ENCODE results near the gene MON1A. TPM values are rescaled to one million over a fixed set of nuclear protein-coding genes. Genes with fewer than 3 reads are reported as not detected.

Gene MON1A
- total RNA-seq, 1 donor: 13.0 TPM

DNA sequence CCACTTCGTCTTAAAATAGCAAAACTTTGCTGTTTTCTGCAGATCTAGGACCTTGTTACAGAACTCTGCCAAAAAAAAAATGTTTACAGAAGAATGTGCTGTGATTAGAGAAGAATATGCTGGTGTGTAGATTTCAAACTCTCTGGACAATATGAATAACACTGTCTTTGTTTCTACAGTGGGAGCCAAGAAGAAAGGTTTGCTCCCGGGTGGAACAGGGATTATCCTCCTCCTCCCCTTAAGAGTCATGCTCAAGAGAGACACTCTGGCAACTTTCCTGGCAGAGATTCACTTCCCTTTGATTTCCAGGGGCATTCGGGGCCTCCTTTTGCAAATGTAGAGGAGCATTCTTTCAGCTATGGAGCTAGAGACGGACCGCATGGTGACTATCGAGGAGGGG lies 37.7 kb upstream of the MON1A start:
- H3K36me3 ChIP-seq (ENCODE audit: insufficient read depth, low read length): peaks cover 10% of the 10 kb centered on the region
- H3K27ac ChIP-seq (ENCODE audit: low read depth, low read length): no peak overlapping the region
- TF ChIP-seq, protein P1, sequence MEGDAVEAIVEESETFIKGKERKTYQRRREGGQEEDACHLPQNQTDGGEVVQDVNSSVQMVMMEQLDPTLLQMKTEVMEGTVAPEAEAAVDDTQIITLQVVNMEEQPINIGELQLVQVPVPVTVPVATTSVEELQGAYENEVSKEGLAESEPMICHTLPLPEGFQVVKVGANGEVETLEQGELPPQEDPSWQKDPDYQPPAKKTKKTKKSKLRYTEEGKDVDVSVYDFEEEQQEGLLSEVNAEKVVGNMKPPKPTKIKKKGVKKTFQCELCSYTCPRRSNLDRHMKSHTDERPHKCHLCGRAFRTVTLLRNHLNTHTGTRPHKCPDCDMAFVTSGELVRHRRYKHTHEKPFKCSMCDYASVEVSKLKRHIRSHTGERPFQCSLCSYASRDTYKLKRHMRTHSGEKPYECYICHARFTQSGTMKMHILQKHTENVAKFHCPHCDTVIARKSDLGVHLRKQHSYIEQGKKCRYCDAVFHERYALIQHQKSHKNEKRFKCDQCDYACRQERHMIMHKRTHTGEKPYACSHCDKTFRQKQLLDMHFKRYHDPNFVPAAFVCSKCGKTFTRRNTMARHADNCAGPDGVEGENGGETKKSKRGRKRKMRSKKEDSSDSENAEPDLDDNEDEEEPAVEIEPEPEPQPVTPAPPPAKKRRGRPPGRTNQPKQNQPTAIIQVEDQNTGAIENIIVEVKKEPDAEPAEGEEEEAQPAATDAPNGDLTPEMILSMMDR (IDR thresholded peaks at IDR 0.05; ENCODE audit: extremely low read depth, low read depth, low read length): no peak
- H3K4me3 ChIP-seq (ENCODE audit: insufficient read depth, low read length): no peak overlapping the region
- peak; percentile 55 for DNase-seq (ENCODE audit: insufficient read length, low spot score, missing footprints)
- peaks cover 12% of the 10 kb centered on the region for H4K20me1 ChIP-seq (ENCODE audit: insufficient read depth, low read length)
- H3K9me3 ChIP-seq (ENCODE audit: low read depth, low read length): no peaks in the 10 kb centered on the region
- peaks cover 18% of the 10 kb centered on the region for H3K4me1 ChIP-seq (ENCODE audit: insufficient read depth, low read length)
- H3K27me3 ChIP-seq (ENCODE audit: insufficient read depth, low read length): no peaks in the 10 kb centered on the region
- no peak overlapping the region for H3K4me2 ChIP-seq (ENCODE audit: insufficient read depth, low read length)
- no peak overlapping the region for H2AFZ ChIP-seq (ENCODE audit: low read length)
- H3K79me2 ChIP-seq (ENCODE audit: insufficient read depth, low read length): peaks cover 62% of the 10 kb centered on the region

DNA sequence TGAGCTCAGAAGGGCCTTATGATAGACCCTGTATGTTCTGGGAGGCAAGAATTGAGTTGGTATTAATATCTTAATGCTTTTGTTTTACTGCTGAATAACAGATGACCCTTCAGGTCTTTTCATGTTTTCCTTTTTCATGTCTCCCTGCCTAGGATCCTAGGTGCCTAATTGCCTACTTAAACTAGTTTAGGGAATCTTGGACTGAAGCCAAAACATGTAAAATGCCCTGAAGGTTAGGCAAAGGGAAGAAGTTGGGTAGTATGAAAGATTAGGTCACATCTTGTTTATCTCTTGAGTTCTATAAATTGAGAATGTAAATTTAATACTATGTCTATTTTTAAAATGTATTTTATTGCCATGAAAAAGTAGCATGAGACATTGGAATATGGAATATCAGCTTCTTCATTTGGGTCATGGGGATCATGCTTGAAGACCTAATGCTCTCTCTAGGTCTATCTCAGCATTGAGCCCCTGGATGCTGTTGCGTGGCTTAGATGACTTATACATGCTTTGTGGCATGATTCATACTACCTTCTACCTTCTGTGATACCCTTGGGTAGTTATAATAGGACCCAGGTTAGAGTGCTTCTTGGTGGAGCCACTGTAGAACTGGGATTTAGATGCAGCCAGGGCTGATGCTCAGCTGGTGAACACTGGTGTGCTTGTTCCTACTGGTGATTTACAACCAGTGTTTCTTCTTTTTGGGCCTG lies 36.8 kb upstream of the MON1A start:
- Histone ChIP-seq H3K4me2 (ENCODE audit: insufficient read depth, low read length) (no peak overlapping the region), H3K79me2 (ENCODE audit: insufficient read depth, low read length) (peaks cover 70% of the 10 kb centered on the region), H3K27ac (ENCODE audit: low read depth, low read length) (no peak overlapping the region), H3K27me3 (ENCODE audit: insufficient read depth, low read length) (no peaks in the 10 kb centered on the region), H3K4me3 (ENCODE audit: insufficient read depth, low read length) (no peak overlapping the region), H3K36me3 (ENCODE audit: insufficient read depth, low read length) (peaks cover 10% of the 10 kb centered on the region), H2AFZ (ENCODE audit: low read length) (no peak overlapping the region), H3K4me1 (ENCODE audit: insufficient read depth, low read length) (peaks cover 16% of the 10 kb centered on the region), H4K20me1 (ENCODE audit: insufficient read depth, low read length) (peaks cover 12% of the 10 kb centered on the region), H3K9me3 (ENCODE audit: low read depth, low read length) (no peaks in the 10 kb centered on the region)
- no peak for DNase-seq (ENCODE audit: insufficient read length, low spot score, missing footprints)
- TF ChIP-seq, protein P1 (IDR thresholded peaks at IDR 0.05; ENCODE audit: extremely low read depth, low read depth, low read length): no peak

DNA sequence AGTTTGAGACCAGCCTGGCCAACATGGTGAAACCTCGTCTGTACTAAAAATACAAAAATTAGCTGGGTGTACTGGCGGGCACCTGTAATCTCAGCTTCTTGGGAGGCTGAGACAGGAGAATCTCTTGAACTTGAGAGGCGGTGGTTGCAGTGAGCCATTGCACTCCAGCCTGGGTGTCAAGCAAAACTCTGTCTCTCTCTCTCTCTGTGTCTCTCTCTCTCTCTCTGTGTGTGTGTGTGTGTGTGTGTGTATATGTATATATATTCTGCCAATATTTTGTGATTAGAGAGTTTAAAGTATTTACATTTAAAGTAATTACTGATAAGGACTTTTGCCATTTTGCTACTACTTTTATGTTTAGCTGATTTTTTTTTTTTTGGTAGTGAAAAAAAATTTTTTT lies 26.0 kb upstream of the MON1A start:
- Histone ChIP-seq H3K4me2 (ENCODE audit: insufficient read depth, low read length) (no peak overlapping the region), H3K9me3 (ENCODE audit: low read depth, low read length) (no peaks in the 10 kb centered on the region), H3K27me3 (ENCODE audit: insufficient read depth, low read length) (no peaks in the 10 kb centered on the region), H3K27ac (ENCODE audit: low read depth, low read length) (no peak overlapping the region), H4K20me1 (ENCODE audit: insufficient read depth, low read length) (peaks cover 31% of the 10 kb centered on the region), H3K4me1 (ENCODE audit: insufficient read depth, low read length) (peaks cover 9% of the 10 kb centered on the region), H3K4me3 (ENCODE audit: insufficient read depth, low read length) (no peak overlapping the region), H3K79me2 (ENCODE audit: insufficient read depth, low read length) (peaks cover 84% of the 10 kb centered on the region), H2AFZ (ENCODE audit: low read length) (no peak overlapping the region), H3K36me3 (ENCODE audit: insufficient read depth, low read length) (no peaks in the 10 kb centered on the region)
- DNase-seq (ENCODE audit: insufficient read length, low spot score, missing footprints): no peak
- TF ChIP-seq, protein P1 (IDR thresholded peaks at IDR 0.05; ENCODE audit: extremely low read depth, low read depth, low read length): no peak

DNA sequence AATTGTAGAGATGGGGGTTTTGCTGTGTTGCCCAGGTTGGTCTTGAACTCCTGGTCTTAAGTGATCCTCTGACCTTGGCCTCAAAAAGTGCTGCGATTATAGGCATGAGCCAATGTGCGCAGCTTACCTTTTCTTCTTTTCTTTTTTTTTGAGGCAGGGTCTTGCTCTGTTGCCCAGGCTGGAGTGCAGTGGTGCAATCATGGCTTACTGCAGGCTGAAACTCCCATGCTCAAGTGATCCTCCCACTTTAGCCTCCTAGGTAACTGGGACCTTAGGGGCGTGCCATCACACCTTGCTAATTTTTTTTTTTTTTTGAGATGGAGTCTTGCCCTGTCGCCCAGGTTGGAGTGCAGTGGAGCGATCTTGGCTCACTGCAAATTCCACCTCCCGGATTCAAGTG lies 23.3 kb upstream of the MON1A start:
- no peaks in the 10 kb centered on the region for H3K36me3 ChIP-seq (ENCODE audit: insufficient read depth, low read length)
- peaks cover 41% of the 10 kb centered on the region for H4K20me1 ChIP-seq (ENCODE audit: insufficient read depth, low read length)
- H3K79me2 ChIP-seq (ENCODE audit: insufficient read depth, low read length): peaks cover 88% of the 10 kb centered on the region
- H2AFZ ChIP-seq (ENCODE audit: low read length): no peak overlapping the region
- no peak for DNase-seq (ENCODE audit: insufficient read length, low spot score, missing footprints)
- no peak overlapping the region for H3K4me2 ChIP-seq (ENCODE audit: insufficient read depth, low read length)
- peaks cover 17% of the 10 kb centered on the region for H3K4me1 ChIP-seq (ENCODE audit: insufficient read depth, low read length)
- TF ChIP-seq, protein P1 (IDR thresholded peaks at IDR 0.05; ENCODE audit: extremely low read depth, low read depth, low read length): no peak
- no peak overlapping the region for H3K27ac ChIP-seq (ENCODE audit: low read depth, low read length)
- no peaks in the 10 kb centered on the region for H3K27me3 ChIP-seq (ENCODE audit: insufficient read depth, low read length)
- H3K9me3 ChIP-seq (ENCODE audit: low read depth, low read length): no peaks in the 10 kb centered on the region
- H3K4me3 ChIP-seq (ENCODE audit: insufficient read depth, low read length): no peak overlapping the region
